Measurements from ENCODE around the gene AGAP3. TPM values are rescaled to one million over a fixed set of nuclear protein-coding genes. Genes with fewer than 3 reads are reported as not detected.

Gene AGAP3
- polyA plus RNA-seq, 1 donor (not counting 4 experiments of a cell fraction or from before 2014, with no cell fraction given), result 64.3 TPM

GRCh38 chr7:151175793-151176311 is 89.6 kb downstream of the AGAP3 start:
- Histone ChIP-seq H3K27me3 (ENCODE audit: control insufficient read depth, extremely low read depth, insufficient read depth, low read length) (peaks cover 31% of the 10 kb centered on the region), H3K27ac (ENCODE audit: control insufficient read depth, insufficient read depth, low read length) (no peak overlapping the region), H4K20me1 (ENCODE audit: control insufficient read depth, extremely low read depth, insufficient read depth, low read length) (no peaks in the 10 kb centered on the region), H3K4me2 (ENCODE audit: control insufficient read depth, extremely low read depth, insufficient read depth, low read depth, low read length) (no peak overlapping the region), H3K9me1 (ENCODE audit: control insufficient read depth, extremely low read depth, insufficient read depth, low read length) (no peaks in the 10 kb centered on the region), H3K4me1 (ENCODE audit: control insufficient read depth, extremely low read depth, insufficient read depth, low read length) (no peaks in the 10 kb centered on the region), H3K4me3 (ENCODE audit: control insufficient read depth in 2 of 3, extremely low read depth in 1 of 3, insufficient read depth in 2 of 3, low read depth in 1 of 3, low read length in 3 of 3) (peak overlapping the region in 1 of 3 experiments; percentile 24), H3K36me3 (ENCODE audit: control insufficient read depth in 2 of 2, extremely low read depth in 1 of 2, insufficient read depth in 2 of 2, low read length in 2 of 2) (no peaks in the 10 kb centered on the region), H3K79me2 (ENCODE audit: control insufficient read depth, insufficient read depth, low read length) (no peaks in the 10 kb centered on the region), H3K9me3 (ENCODE audit: control insufficient read depth, low read depth, low read length) (no peaks in the 10 kb centered on the region), H2AFZ (ENCODE audit: control insufficient read depth, low read length) (no peak overlapping the region), H3K9ac (ENCODE audit: control insufficient read depth, extremely low read depth, insufficient read depth, low read length) (no peak overlapping the region)
- dilution Hi-C loops (cut with MboI; ENCODE audit: extremely low pct_ligation_motif_present, low sequenced_read_pairs), result no loop called here
- DNase-seq (ENCODE audit: low read depth, low spot score), result no peak
- peak; percentile 15 to 42 (median 25) for TF ChIP-seq CTCF (optimal IDR thresholded peaks at IDR 0.05 in 1 of 3, IDR thresholded peaks at IDR 0.05 in 1 of 3, conservative IDR thresholded peaks at IDR 0.05 in 1 of 3; ENCODE audit: extremely low read depth in 1 of 3, insufficient read depth in 2 of 3, low read length in 3 of 3)
- TF ChIP-seq EZH2 (IDR thresholded peaks at IDR 0.05; ENCODE audit: low read length), result no peak
- no peak for FAIRE-seq

- H3K36me3 ChIP-seq (ENCODE audit: control insufficient read depth in 2 of 2, extremely low read depth in 1 of 2, insufficient read depth in 2 of 2, low read length in 2 of 2), result no peaks in the 10 kb centered on the region
- H3K4me3 ChIP-seq (ENCODE audit: control insufficient read depth in 2 of 3, extremely low read depth in 1 of 3, insufficient read depth in 2 of 3, low read depth in 1 of 3, low read length in 3 of 3), result peak overlapping the region in 1 of 3 experiments; percentile 24
- H4K20me1 ChIP-seq (ENCODE audit: control insufficient read depth, extremely low read depth, insufficient read depth, low read length), result no peaks in the 10 kb centered on the region
- no peaks in the 10 kb centered on the region for H3K79me2 ChIP-seq (ENCODE audit: control insufficient read depth, insufficient read depth, low read length)
- no peak for FAIRE-seq
- DNase-seq (ENCODE audit: low read depth, low spot score), result no peak
- H2AFZ ChIP-seq (ENCODE audit: control insufficient read depth, low read length), result no peak overlapping the region
- H3K4me1 ChIP-seq (ENCODE audit: control insufficient read depth, extremely low read depth, insufficient read depth, low read length), result no peaks in the 10 kb centered on the region
- TF ChIP-seq EZH2 (IDR thresholded peaks at IDR 0.05; ENCODE audit: low read length), result no peak
- TF ChIP-seq CTCF (optimal IDR thresholded peaks at IDR 0.05 in 1 of 3, IDR thresholded peaks at IDR 0.05 in 1 of 3, conservative IDR thresholded peaks at IDR 0.05 in 1 of 3; ENCODE audit: extremely low read depth in 1 of 3, insufficient read depth in 2 of 3, low read length in 3 of 3), result no peak
- H3K9me1 ChIP-seq (ENCODE audit: control insufficient read depth, extremely low read depth, insufficient read depth, low read length), result no peaks in the 10 kb centered on the region
- H3K27me3 ChIP-seq (ENCODE audit: control insufficient read depth, extremely low read depth, insufficient read depth, low read length), result peaks cover 31% of the 10 kb centered on the region
- H3K9me3 ChIP-seq (ENCODE audit: control insufficient read depth, low read depth, low read length), result no peaks in the 10 kb centered on the region
- dilution Hi-C loops (cut with MboI; ENCODE audit: extremely low pct_ligation_motif_present, low sequenced_read_pairs), result no loop called here
- H3K9ac ChIP-seq (ENCODE audit: control insufficient read depth, extremely low read depth, insufficient read depth, low read length), result no peak overlapping the region
- H3K27ac ChIP-seq (ENCODE audit: control insufficient read depth, insufficient read depth, low read length), result no peak overlapping the region
- no peak overlapping the region for H3K4me2 ChIP-seq (ENCODE audit: control insufficient read depth, extremely low read depth, insufficient read depth, low read depth, low read length)
Measured at GRCh38 chr7:151176401-151176800, 90.1 kb downstream of the AGAP3 start.
